ENCODE data around the gene ITGB4. TPM values are rescaled to one million over a fixed set of nuclear protein-coding genes. Genes with fewer than 3 reads are reported as not detected.

ITGB4 gene
- total and polyA plus RNA-seq, 2 of the 13 experiments (the other 11 are each of a cell fraction or from before 2014, with no cell fraction given): 6.9 to 14.5 TPM

- no peak for TF ChIP-seq ZBTB34 (CRISPR knock-in tag; IDR thresholded peaks at IDR 0.05)
- no peak for TF ChIP-seq MTA3 (CRISPR knock-in tag; IDR thresholded peaks at IDR 0.05)
- TF ChIP-seq ZNF142 (CRISPR knock-in tag; IDR thresholded peaks at IDR 0.05): no peak
- no peak for TF ChIP-seq ZNF772 (CRISPR knock-in tag; IDR thresholded peaks at IDR 0.05)
- peak; percentile 55; the same call in 1 of the 2 replicates for TF ChIP-seq ELF3 (CRISPR knock-in tag; IDR thresholded peaks at IDR 0.05)
- TF ChIP-seq ZNF766 (CRISPR knock-in tag; IDR thresholded peaks at IDR 0.05; ENCODE audit: borderline replicate concordance): no peak
- TF ChIP-seq ZFAT (CRISPR knock-in tag; conservative IDR thresholded peaks at IDR 0.05): no peak
- TF ChIP-seq LCORL (IDR thresholded peaks at IDR 0.05): no peak
- no peak for TF ChIP-seq LCORL (CRISPR knock-in tag; IDR thresholded peaks at IDR 0.05)
- no peak for TF ChIP-seq ZNF572 (CRISPR knock-in tag; IDR thresholded peaks at IDR 0.05)
- TF ChIP-seq ZKSCAN8 (CRISPR knock-in tag; IDR thresholded peaks at IDR 0.05; ENCODE audit: borderline replicate concordance): peak; percentile 99
- TF ChIP-seq ZNF121 (CRISPR knock-in tag; IDR thresholded peaks at IDR 0.05): no peak
- no peak for TF ChIP-seq DNMT1 (CRISPR knock-in tag; IDR thresholded peaks at IDR 0.05)
- TF ChIP-seq ARHGAP35 (CRISPR knock-in tag; IDR thresholded peaks at IDR 0.05; ENCODE audit: borderline replicate concordance): no peak
- TF ChIP-seq ZXDC (CRISPR knock-in tag; IDR thresholded peaks at IDR 0.05): no peak
- no peak for TF ChIP-seq KDM4B (CRISPR knock-in tag; IDR thresholded peaks at IDR 0.05)
- TF ChIP-seq ZNF331 (CRISPR knock-in tag; IDR thresholded peaks at IDR 0.05): peak; percentile 70; the same call in 1 of the 2 replicates
- TF ChIP-seq FUBP1 (CRISPR knock-in tag; IDR thresholded peaks at IDR 0.05; ENCODE audit: borderline replicate concordance): no peak
- TF ChIP-seq NFYB (CRISPR knock-in tag; IDR thresholded peaks at IDR 0.05): no peak
These were observed 23.5 kb upstream of the ITGB4 start (continued) for GRCh38 chr17:75697651-75698291.
